Memory B cell (primary cell): ENCODE results near the gene C2orf78.
"Not testable (repeated sequence)": the region's sequence is repeated elsewhere in the genome, so short reads cannot be mapped to it uniquely, and the experiment has no call there.

Source experiments
- ATAC-seq: fragments of 150-1000 bp; cut with Tn5 transposase; 2 replicates; pipeline ENCODE4 v1.10.0; 2021; ENCODE audit warnings: low read depth, mild to moderate bottlenecking, moderate library complexity
- DNase-seq, 2 donors: peaks; one replicate each; pipeline ENCODE4 v3.0.0; 2022; ENCODE audit warnings: low spot score in 2 of 2
- H3K27ac Mint-ChIP-seq: one replicate; pipeline ENCODE4 v1.8.0; 2022; ENCODE audit warnings: mild to moderate bottlenecking, moderate library complexity, mixed read lengths
- H3K27me3 Mint-ChIP-seq: one replicate; pipeline ENCODE4 v1.8.0; 2022; ENCODE audit warnings: mixed read lengths
- H3K36me3 Mint-ChIP-seq: one replicate; pipeline ENCODE4 v1.8.0; 2022; ENCODE audit warnings: mild to moderate bottlenecking, mixed read lengths
- H3K4me1 Mint-ChIP-seq: one replicate; pipeline ENCODE4 v1.8.0; 2022; ENCODE audit warnings: mixed read lengths
- H3K4me3 Mint-ChIP-seq: one replicate; pipeline ENCODE4 v1.8.0; 2022; ENCODE audit warnings: mild to moderate bottlenecking, moderate library complexity, mixed read lengths
- H3K9me3 Mint-ChIP-seq: one replicate; pipeline ENCODE4 v1.8.0; 2022; ENCODE audit warnings: mixed read lengths

Gene C2orf78

DNA sequence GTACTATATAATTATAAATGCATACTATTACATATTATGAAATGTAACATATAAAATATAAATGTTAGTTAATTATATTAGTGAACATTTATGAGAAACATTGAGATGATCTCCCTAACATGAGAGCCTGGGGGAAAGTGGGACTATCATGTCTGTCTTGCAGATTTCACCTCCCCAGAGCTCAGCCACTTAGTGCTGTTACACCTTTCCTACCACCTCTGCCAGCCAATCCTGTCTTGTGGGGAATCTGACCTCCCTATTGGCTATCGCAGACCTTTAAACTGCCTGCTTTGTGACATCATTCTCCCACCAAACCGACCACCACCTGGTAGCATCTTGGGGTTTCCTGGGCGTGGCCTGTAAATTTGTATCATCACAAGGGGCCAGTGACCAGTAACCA, at the start of gene C2orf78:
Gene C2orf78 (plus strand): TSS at position 301 of the 400 bp plus-strand sequence. CDS start 127 bp downstream, outside the sequence.
- not testable (repeated sequence) for H3K36me3 Mint-ChIP-seq, H3K27me3 Mint-ChIP-seq, H3K9me3 Mint-ChIP-seq, H3K4me1 Mint-ChIP-seq, ATAC-seq, H3K27ac Mint-ChIP-seq, DNase-seq, H3K4me3 Mint-ChIP-seq

GRCh38 chr2:73736378-73736777, 47.6 kb upstream of the C2orf78 start:
- H3K36me3 Mint-ChIP-seq, result peaks cover 17% of the 10 kb centered on the region

DNA sequence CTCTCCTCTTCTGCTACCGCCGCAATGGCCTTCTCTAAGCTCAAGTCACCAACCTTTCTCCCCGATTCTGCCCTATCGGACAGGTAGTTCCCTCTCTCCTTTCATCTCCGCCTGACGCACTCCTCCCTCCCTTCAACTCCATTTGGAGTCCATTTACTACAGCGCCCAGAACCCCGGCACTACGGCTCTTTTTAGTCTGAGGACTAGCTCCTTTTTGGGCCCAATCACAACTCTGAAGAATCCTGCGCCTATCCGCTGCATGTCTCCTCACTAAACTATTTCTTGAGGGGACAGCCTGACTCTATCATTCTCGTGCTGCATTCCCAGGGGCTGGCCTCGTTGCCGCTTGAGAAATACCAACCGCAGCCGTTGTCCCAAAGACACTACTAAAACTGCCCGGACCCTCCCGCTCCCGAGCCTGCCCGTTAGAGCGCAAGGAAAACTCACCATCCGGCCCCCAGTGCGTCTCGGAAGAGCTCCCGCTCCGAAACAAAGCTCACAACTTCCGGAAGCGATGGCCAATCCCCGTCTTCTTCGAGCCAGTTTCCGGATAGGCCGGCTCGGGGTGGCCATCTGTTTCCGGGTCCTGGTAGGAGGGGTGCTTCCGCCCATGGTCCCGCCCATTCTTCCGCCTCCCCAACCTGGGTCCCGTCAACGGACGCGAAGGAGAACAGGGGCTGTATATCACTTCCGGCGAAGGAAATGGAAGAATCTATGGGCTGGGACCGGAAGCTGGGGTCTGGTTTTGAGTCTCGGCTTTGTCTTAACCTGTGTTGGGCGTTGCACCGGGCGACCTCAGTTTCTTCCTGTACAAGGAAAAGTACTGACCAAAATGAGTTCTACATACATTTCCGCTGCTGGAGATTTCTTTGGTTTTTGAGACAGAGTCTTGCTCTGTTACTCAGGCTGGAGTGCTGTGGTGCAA, 46.9 kb upstream of the C2orf78 start, which contains the start of gene TPRKB:
Gene TPRKB (minus strand): TSS at position 491 of the 925 bp plus-strand sequence. CDS start 2,776 bp downstream, outside the sequence.
- Mint-ChIP-seq H3K27ac (peak within 1 kb of the TSS; percentile 76), H3K36me3 (peaks cover 21% of the 10 kb centered on the region), H3K9me3 (peaks cover 2% of the 10 kb centered on the region), H3K27me3 (no peaks in the 10 kb centered on the region), H3K4me3 (peak within 1 kb of the TSS; percentile 86), H3K4me1 (peaks cover 9% of the 10 kb centered on the region)
- ATAC-seq (peak; percentile 99), DNase-seq (peak; percentile 82)

More at GRCh38 chr2:73736378-73736777, 47.6 kb upstream of the C2orf78 start:
- Mint-ChIP-seq H3K4me3 (peak overlapping the region; percentile 86), H3K4me1 (peaks cover 9% of the 10 kb centered on the region), H3K9me3 (no peaks in the 10 kb centered on the region), H3K27me3 (no peaks in the 10 kb centered on the region), H3K27ac (peak overlapping the region; percentile 76)
- no peak for ATAC-seq
- DNase-seq, result no peak

DNA sequence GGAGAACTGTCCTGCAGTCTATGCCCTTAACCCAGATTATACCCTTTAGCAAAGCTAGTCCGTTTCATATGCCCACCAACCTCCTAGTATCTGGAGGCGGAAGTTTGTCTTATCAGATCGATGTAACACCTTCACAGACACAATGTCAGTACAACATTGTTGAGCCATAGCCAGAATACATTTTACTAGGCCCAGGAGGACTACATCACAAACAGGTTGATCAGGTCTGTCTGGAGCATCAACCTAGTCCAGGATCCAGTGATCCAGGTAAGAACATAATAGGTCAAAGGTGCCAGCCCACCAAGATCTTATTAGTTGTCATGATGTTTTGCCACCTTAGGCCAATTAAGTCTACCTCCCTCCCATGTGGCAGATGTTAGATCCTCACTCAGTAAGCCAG, 44.9 kb upstream of the C2orf78 start:
- H3K9me3 Mint-ChIP-seq, result peaks cover 2% of the 10 kb centered on the region
- H3K27me3 Mint-ChIP-seq, result no peaks in the 10 kb centered on the region
- H3K4me3 Mint-ChIP-seq, result no peak overlapping the region
- no peak for DNase-seq
- H3K27ac Mint-ChIP-seq, result no peak overlapping the region
- H3K36me3 Mint-ChIP-seq, result peaks cover 20% of the 10 kb centered on the region
- no peak for ATAC-seq
- H3K4me1 Mint-ChIP-seq, result peaks cover 9% of the 10 kb centered on the region

DNA sequence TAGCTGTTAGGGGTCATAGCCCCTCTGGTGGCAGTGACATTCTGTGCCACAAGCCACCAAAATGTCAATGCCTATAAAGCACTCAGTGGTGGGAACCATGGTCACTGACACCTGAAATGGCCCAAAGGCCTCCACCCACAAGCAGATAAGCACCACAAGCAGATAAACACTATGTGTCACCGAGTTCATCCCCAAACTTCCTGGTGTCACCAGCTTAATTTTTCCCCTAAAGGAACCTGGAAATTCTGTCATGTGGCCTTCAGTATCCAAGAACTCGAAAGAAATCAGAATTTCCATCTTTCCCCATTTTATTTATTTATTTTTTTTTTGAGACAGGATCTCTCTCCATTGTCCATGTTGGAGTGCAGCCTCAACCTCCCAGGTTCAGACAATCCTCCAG, 43.2 kb upstream of the C2orf78 start:
- Mint-ChIP-seq H3K36me3 (peaks cover 28% of the 10 kb centered on the region), H3K27me3 (no peaks in the 10 kb centered on the region), H3K4me1 (peaks cover 9% of the 10 kb centered on the region), H3K27ac (no peak overlapping the region), H3K9me3 (peaks cover 2% of the 10 kb centered on the region), H3K4me3 (no peak overlapping the region)
- ATAC-seq (no peak), DNase-seq (no peak)

- ATAC-seq, result no peak
- Mint-ChIP-seq H3K27ac (no peak overlapping the region), H3K4me1 (peaks cover under 1% of the 10 kb centered on the region), H3K9me3 (peaks cover 2% of the 10 kb centered on the region), H3K4me3 (no peak overlapping the region), H3K27me3 (no peaks in the 10 kb centered on the region), H3K36me3 (peaks cover 53% of the 10 kb centered on the region)
- no peak for DNase-seq
These were observed 37.7 kb upstream of the C2orf78 start for GRCh38 chr2:73746015-73746876.

- Mint-ChIP-seq H3K4me1 (peaks cover 2% of the 10 kb centered on the region), H3K27ac (no peak overlapping the region), H3K9me3 (no peaks in the 10 kb centered on the region), H3K36me3 (peaks cover 49% of the 10 kb centered on the region), H3K27me3 (no peaks in the 10 kb centered on the region), H3K4me3 (no peak overlapping the region)
- no peak for DNase-seq
- no peak for ATAC-seq
These were observed 37.1 kb upstream of the C2orf78 start for GRCh38 chr2:73746877-73747208.

- peaks cover 2% of the 10 kb centered on the region for H3K4me1 Mint-ChIP-seq
These were observed 34.7 kb upstream of the C2orf78 start for GRCh38 chr2:73749314-73749713.

DNA sequence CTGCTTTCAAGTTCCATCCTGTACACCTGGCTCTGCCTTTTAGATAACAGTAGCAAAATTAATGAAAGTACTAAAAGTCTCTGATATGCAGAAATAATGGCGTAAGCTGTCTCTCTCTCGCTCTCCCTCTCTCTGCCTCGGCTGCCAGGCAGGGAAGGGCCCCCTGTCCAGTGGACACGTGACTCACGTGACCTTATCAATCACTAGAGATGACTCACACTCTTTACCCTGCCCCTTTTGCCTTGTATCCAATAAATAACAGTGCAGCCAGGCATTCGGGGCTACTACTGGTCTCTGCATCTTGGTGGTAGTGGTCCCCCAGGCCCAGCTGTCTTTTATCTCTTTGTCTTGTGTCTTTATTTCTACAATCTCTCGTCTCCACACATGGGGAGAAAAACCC, 29.7 kb upstream of the C2orf78 start:
- H3K4me3 Mint-ChIP-seq, H3K4me1 Mint-ChIP-seq, H3K27me3 Mint-ChIP-seq, H3K27ac Mint-ChIP-seq, H3K9me3 Mint-ChIP-seq, DNase-seq, ATAC-seq: not testable (repeated sequence)
- H3K36me3 Mint-ChIP-seq, result peaks cover 19% of the 10 kb centered on the region

More at GRCh38 chr2:73749314-73749713, 34.7 kb upstream of the C2orf78 start:
- no peak for DNase-seq
- Mint-ChIP-seq H3K9me3 (peaks cover under 1% of the 10 kb centered on the region), H3K4me3 (no peak overlapping the region), H3K27me3 (no peaks in the 10 kb centered on the region), H3K27ac (no peak overlapping the region), H3K36me3 (peaks cover 40% of the 10 kb centered on the region)
- ATAC-seq, result no peak

GRCh38 chr2:73759285-73759764, 24.7 kb upstream of the C2orf78 start:
- Mint-ChIP-seq H3K27me3 (no peaks in the 10 kb centered on the region), H3K9me3 (peaks cover 3% of the 10 kb centered on the region), H3K4me1 (no peaks in the 10 kb centered on the region), H3K27ac (no peak overlapping the region), H3K36me3 (peaks cover 19% of the 10 kb centered on the region), H3K4me3 (no peak overlapping the region)
- ATAC-seq (no peak), DNase-seq (no peak)

DNA sequence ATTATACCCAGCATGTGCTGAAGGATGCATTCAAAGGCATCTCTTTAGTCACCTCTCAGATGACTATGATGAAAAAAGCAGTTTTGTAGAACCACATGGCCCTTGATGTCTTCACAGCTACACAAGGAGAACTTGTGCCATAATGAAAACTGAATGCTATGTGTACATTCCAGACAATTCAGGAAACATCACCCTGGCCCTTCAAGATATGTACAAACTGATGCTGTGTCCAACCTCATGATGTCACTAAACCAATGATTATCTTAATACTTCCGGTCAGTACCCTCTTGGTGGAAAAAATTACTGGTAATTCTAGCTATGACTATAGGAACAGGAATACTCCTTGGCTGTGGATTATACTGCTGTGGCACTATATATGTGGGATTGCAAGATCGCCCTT, 24.1 kb upstream of the C2orf78 start:
- no peak for DNase-seq
- Mint-ChIP-seq H3K36me3 (peaks cover 15% of the 10 kb centered on the region), H3K27me3 (no peaks in the 10 kb centered on the region), H3K4me1 (no peaks in the 10 kb centered on the region), H3K9me3 (no peaks in the 10 kb centered on the region), H3K27ac (no peak overlapping the region), H3K4me3 (no peak overlapping the region)
- no peak for ATAC-seq

DNA sequence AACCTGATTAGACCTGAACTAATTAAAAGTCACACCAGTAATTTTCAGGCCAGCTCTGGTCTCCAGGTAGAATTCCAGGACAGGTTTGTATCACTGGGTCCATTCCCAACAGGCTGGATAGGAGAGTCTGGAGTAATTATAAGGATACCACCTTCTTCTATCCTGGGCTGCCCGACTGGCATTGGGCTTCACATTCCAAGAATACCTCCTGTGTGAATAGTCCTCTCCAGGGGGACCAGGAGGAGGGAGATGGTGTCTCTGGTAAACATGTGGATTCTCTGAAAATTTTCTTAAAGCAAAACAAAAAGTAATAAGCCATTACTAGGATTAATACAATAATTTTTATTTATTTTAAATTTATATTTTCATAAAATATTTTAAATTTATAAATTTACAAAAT, 21.4 kb upstream of the C2orf78 start:
- H3K4me1 Mint-ChIP-seq, result peaks cover under 1% of the 10 kb centered on the region
- no peak overlapping the region for H3K4me3 Mint-ChIP-seq
- no peaks in the 10 kb centered on the region for H3K9me3 Mint-ChIP-seq
- no peaks in the 10 kb centered on the region for H3K27me3 Mint-ChIP-seq
- DNase-seq (no peak), ATAC-seq (no peak)
- no peak overlapping the region for H3K27ac Mint-ChIP-seq
- peaks cover 28% of the 10 kb centered on the region for H3K36me3 Mint-ChIP-seq

DNA sequence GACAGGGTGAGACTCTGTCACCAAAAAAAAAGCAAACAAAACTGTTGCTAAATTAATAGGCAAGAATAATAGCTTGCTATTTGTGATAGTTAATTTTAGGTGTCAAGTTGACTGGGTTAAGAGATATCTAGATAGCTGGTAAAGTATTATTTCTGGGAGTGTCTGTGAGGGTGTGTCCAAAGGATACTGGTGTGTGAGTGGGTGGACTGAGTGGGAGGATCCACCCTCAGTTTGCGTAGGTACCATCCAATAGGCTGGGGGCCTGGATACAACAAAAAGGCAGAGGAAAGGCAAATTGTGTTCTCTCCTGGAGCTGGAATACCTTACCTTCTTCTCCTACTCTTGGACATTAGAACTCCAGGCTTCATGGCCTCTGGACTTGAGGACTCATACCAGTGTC, 19.0 kb upstream of the C2orf78 start:
- Mint-ChIP-seq H3K36me3 (peaks cover 31% of the 10 kb centered on the region), H3K27me3 (no peaks in the 10 kb centered on the region), H3K4me3 (no peak overlapping the region), H3K4me1 (peaks cover 7% of the 10 kb centered on the region), H3K9me3 (no peaks in the 10 kb centered on the region), H3K27ac (no peak overlapping the region)
- no peak for DNase-seq
- no peak for ATAC-seq

- no peak overlapping the region for H3K4me3 Mint-ChIP-seq
These were observed 17.6 kb upstream of the C2orf78 start for GRCh38 chr2:73766349-73766748.

More at GRCh38 chr2:73766349-73766748, 17.6 kb upstream of the C2orf78 start:
- Mint-ChIP-seq H3K4me1 (peaks cover 12% of the 10 kb centered on the region), H3K27ac (no peak overlapping the region), H3K36me3 (peaks cover 38% of the 10 kb centered on the region), H3K9me3 (no peaks in the 10 kb centered on the region), H3K27me3 (no peaks in the 10 kb centered on the region)
- ATAC-seq (no peak), DNase-seq (no peak)
